ENCODE results near the gene STX3. TPM values are rescaled to one million over a fixed set of nuclear protein-coding genes. Genes with fewer than 3 reads are reported as not detected.

Gene STX3
- total RNA-seq (10 to 100 TPM; 10.3 to 11.2 TPM), polyA plus RNA-seq (1 to 10 TPM; 2.8 to 3.6 (median 3.0) TPM), total RNA-seq (5.9 to 47.7 (median 26.5) reads per million in 6 experiments)

DNA sequence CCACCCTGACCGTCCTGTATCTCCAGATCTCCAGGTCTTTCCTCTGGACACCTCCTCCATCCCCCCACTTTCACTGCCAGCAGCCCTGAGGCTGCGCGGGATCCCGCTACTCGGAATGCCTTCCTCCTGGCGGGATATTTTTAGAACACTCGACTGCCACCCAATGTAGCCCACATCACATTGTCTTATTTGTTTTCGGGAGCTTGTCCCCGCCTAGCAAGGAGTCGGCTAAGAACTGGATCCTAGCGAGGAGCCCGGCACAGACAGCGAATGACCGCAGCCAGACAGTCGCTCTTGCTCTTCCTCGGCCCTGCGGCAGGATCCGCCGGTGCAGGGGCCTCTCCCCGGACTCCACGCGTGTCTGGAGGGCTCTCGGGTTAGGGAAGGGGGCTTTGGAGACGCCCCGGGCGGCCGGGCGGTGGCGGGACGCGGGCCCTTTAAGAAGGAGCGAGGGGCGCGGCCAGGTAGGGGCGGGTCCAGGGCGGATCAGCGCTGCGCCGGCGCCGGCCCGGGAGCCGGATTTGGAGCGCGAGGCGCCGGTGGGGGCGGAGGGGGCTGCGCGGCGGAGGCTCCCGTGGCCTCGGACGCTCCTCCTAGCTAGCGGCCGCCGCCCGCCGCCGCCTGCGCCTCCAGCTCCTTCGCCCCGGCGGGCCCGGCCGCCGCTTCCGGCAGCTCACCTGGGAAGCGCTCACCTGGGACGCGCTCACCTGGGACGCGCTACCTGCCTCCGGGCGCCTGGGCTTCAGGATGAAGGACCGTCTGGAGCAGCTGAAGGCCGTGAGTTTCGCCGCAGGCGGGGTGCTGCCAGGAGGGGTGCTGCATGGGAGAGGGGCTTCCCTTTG is at the start of gene STX3:
TSS of gene STX3 (plus strand) at position 518 of the 842 bp plus-strand sequence. CDS start at position 748, 230 bp downstream.
- Mint-ChIP-seq H3K27me3 (peaks cover 3 to 9% (median 4%) of the 10 kb centered on the region in 5 donors), H3K4me1 (peaks cover 13 to 28% (median 24%) of the 10 kb centered on the region in 4 donors), H3K27ac (peak within 1 kb of the TSS; percentile 70 to 90 (median 86)), H3K9me3 (no peaks in the 10 kb centered on the region), H3K4me3 (peak within 1 kb of the TSS; percentile 86 to 100 (median 94)), H3K36me3 (no peaks in the 10 kb centered on the region)
- POLR2A ChIA-PET = interaction anchor here (0.7 to 3.0 kb wide), 7 partner anchors 12 to 86 kb away, joined by 3 to 13 read pairs (median 5); partner anchors contain the start of genes MRPL16 and PATL1
- peak; percentile 89 to 91 for ATAC-seq
- DNase-seq = peak; percentile 58 to 81 (median 69)

DNA sequence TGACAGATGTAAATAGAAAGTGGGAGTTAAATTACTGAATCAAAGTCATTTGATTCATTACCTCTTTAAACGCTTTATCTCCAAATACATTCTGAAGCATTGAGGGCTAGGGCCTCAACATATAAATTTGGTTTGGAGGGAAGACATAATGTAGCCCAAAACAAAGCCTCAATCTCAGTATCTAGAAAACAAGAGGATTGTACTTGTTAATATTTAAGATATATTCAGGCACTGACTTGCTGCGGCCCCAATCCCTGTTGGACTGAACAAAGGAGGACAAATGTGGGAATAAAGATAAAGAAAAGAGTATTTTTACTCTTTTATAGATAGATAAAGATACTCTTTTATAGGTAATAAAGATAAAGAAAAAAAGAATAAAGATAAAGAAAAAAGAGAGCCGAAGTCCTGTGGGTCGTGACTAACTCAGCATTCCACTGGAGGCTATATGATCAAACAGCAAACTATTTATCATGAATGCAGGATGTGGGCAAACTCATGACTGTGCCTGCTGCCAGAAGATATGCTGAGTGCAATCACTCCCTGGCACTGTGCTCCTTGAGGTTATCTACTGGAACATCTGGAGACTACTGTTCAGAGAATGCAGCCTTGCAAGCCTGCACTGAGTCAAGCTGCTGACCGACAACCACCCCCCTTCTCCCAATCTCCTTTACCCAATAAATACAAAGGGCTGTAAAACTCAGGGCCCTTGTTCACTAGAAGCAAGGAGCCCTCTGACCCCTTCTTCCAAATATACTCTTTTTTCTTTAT is 48.5 kb upstream of the STX3 start:
- ATAC-seq (no peak), DNase-seq (no peak)
- Mint-ChIP-seq H3K4me1 (no peaks in the 10 kb centered on the region), H3K36me3 (no peaks in the 10 kb centered on the region), H3K4me3 (no peak overlapping the region), H3K27ac (no peak overlapping the region), H3K27me3 (peaks cover 0 to 21% (median 15%) of the 10 kb centered on the region in 5 donors), H3K9me3 (peaks cover 0 to 2% (median 0%) of the 10 kb centered on the region in 9 donors)
- POLR2A ChIA-PET = no interaction called here

DNA sequence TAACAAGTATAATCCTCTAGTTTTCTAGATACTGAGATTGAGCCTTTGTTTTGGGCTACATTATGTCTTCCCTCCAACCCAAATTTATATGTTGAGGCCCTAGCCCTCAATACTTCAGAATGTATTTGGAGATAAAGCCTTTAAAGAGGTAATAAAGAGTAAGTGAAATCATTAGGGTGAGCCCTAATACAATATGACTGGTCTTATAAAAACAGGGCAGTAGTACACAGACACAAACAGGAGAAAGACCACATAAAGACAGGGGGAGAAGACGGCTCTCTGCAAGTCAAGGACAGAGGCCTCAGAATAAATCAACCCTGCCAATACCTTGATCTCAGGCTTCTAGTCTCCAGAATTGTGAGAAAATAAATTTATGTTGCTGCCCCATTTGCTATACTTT is 47.8 kb upstream of the STX3 start:
- ATAC-seq = no peak
- POLR2A ChIA-PET = no interaction called here
- no peaks in the 10 kb centered on the region for H3K36me3 Mint-ChIP-seq
- H3K27ac Mint-ChIP-seq = no peak overlapping the region
- peaks cover 0 to 18% (median 15%) of the 10 kb centered on the region in 5 donors for H3K27me3 Mint-ChIP-seq
- no peak for DNase-seq
- peaks cover 0 to 2% (median 0%) of the 10 kb centered on the region in 9 donors for H3K9me3 Mint-ChIP-seq
- H3K4me3 Mint-ChIP-seq = no peak overlapping the region
- H3K4me1 Mint-ChIP-seq = no peaks in the 10 kb centered on the region

DNA sequence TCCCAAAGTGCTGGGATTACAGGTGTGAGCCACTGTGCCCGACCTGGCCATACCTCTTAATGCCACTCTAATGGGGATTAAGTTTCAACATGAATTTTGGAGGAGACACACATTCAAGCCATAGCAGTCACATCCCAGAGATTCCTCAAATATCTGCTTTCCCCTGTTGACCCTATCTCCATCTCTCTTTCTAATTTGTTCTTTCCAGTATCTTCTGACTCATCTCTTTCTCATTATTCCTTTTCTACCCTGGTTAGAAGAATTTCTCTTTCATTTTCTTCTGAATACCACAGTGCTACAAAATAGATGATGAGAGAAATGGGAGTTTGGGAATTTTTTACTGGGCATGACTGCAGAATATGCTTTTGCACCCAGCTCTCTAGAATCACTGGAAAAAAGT is 46.6 kb upstream of the STX3 start:
- Mint-ChIP-seq H3K4me3 (no peak overlapping the region), H3K27ac (no peak overlapping the region), H3K36me3 (no peaks in the 10 kb centered on the region), H3K9me3 (peaks cover 0 to 2% (median 0%) of the 10 kb centered on the region in 9 donors), H3K4me1 (no peaks in the 10 kb centered on the region), H3K27me3 (peaks cover 9 to 26% (median 22%) of the 10 kb centered on the region in 5 donors)
- ATAC-seq (no peak), DNase-seq (no peak)
- POLR2A ChIA-PET = no interaction called here

DNA sequence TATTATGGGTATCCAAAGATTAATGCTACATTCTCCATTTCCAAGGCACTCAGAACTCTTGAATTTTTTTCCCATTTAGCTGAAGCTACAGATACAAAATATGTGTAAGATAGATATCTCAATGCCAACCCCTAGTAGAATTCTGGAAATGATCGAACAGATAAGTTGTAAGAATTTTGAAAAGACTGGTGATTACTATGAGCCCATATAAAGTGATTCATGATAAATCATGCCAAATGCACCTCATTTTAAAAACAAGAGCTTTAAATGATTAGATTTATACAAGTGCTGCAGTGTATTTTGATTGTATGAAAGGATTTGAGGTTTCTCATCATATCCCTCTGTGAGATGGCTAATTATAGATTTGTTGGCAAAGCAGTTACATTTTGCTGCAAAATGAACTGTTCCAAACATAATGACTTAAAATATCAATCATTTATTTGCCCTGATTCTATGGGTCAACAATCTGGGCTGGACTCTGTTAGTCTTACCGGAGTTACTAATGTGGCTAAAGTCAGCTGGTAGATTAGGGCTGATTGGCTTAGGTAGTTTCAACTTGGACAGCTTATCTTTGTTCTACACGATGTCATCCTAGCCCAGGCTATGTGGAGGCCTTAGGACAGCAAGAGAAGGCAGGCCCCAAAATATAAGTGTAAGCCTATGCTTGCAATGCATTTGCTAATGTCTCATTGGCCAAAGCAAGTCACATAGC is 44.9 kb upstream of the STX3 start:
- peaks cover 12 to 27% (median 19%) of the 10 kb centered on the region in 5 donors for H3K27me3 Mint-ChIP-seq
- H3K4me1 Mint-ChIP-seq = no peaks in the 10 kb centered on the region
- DNase-seq (no peak), ATAC-seq (no peak)
- no peak overlapping the region for H3K27ac Mint-ChIP-seq
- H3K9me3 Mint-ChIP-seq = no peaks in the 10 kb centered on the region
- H3K4me3 Mint-ChIP-seq = no peak overlapping the region
- H3K36me3 Mint-ChIP-seq = no peaks in the 10 kb centered on the region
- POLR2A ChIA-PET = no interaction called here

DNA sequence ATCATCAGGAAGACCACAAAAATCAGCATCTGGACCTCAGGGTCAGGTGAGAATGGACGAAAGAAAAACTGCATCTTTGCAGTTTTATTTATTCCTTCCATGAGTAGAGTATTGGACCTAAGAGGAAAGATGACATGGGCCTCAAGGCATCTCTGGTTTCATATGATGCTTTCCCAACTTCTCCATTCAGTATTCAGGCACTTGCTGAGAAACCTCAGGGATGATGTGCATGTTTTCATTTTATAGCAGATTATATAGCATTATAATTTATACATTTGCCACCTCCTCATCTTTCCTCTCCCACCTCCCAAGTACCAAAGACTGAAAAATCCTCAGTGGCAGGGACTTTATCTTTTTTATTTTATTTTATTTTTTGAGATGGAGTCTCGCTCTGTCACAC is 41.4 kb upstream of the STX3 start, which contains the start of gene OR10V1:
TSS of gene OR10V1 (minus strand) at position 101 of the 400 bp plus-strand sequence. CDS start at position 101, 0 bp downstream.
- no peak for DNase-seq

DNA sequence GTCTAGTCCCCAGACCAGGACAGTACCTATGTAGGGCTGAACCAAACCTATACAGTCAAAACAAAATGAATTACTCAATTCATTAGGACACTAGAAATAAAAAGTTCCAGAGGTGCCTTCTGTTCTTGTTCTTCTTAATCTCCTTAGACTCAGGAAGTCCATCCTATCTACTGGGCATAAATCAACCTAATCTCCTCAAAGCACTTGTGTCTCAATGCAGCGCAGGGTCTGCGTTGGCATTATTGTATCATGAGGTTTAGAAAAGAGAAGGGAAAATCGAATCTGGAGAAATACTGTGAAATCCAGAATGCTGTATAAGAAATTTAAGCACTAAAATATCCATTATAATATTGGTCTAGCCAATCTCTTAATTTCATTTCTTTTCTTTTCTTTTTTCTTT is 39.1 kb upstream of the STX3 start:
- DNase-seq (no peak), ATAC-seq (no peak)
- Mint-ChIP-seq H3K4me3 (no peak overlapping the region), H3K4me1 (no peaks in the 10 kb centered on the region), H3K27me3 (peaks cover 19 to 29% (median 20%) of the 10 kb centered on the region in 5 donors), H3K27ac (no peak overlapping the region), H3K36me3 (no peaks in the 10 kb centered on the region), H3K9me3 (no peaks in the 10 kb centered on the region)
- POLR2A ChIA-PET = no interaction called here

More for the DNA sequence above, 41.4 kb upstream of the STX3 start, which contains the start of gene OR10V1:
- no peaks in the 10 kb centered on the region for H3K36me3 Mint-ChIP-seq
- H3K4me1 Mint-ChIP-seq = no peaks in the 10 kb centered on the region
- no peak for ATAC-seq
- POLR2A ChIA-PET = no interaction called here
- H3K4me3 Mint-ChIP-seq = no peak within 1 kb of the TSS
- no peaks in the 10 kb centered on the region for H3K9me3 Mint-ChIP-seq
- H3K27me3 Mint-ChIP-seq = peaks cover 17 to 28% (median 20%) of the 10 kb centered on the region in 5 donors
- peak within 1 kb of the TSS in 1 of 10 donors; percentile 13 for H3K27ac Mint-ChIP-seq

DNA sequence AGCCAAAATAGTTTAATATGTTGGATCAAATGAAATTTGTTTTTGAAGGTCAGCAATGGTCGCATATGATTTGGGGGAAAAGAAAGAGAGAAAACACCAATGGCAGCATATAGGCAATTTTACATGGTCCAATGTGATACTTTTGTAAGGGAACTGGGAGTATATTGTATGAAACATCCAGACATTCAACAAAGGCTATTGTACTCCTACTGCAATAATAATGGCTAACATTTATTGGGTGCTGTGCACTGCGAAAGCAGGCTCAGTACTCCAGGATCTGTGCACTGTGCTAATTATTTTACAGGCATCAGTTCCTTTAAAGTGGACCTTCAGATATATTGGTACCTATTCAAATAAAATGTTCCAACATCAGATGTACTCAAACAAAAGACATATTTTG is 35.6 kb upstream of the STX3 start:
- Mint-ChIP-seq H3K27ac (no peak overlapping the region), H3K9me3 (no peaks in the 10 kb centered on the region), H3K4me1 (no peaks in the 10 kb centered on the region), H3K27me3 (peaks cover 20 to 32% (median 22%) of the 10 kb centered on the region in 5 donors), H3K36me3 (no peaks in the 10 kb centered on the region), H3K4me3 (no peak overlapping the region)
- DNase-seq = no peak
- no peak for ATAC-seq
- POLR2A ChIA-PET = no interaction called here

DNA sequence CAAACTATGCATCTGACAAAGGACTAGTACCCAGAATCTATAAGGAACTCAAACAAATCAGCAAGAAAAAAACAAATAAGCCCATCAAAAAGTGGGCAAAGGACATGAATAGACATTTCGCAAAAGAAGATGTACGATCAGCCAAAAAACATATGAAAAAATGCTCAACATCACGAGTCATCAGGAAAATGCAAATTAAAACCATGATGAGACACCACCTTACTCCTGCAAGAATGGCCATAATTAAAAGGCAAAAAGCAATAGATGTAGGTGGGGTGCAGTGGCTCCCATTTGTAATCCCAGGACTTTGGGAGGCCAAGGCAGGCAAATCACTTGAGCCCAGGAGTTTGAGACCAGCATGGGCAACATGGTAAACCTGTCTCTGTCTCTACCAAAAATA is 31.1 kb upstream of the STX3 start:
- ATAC-seq (no peak), DNase-seq (no peak)
- no peaks in the 10 kb centered on the region for H3K9me3 Mint-ChIP-seq
- peaks cover 9 to 22% (median 13%) of the 10 kb centered on the region in 5 donors for H3K27me3 Mint-ChIP-seq
- H3K27ac Mint-ChIP-seq = no peak overlapping the region
- no peak overlapping the region for H3K4me3 Mint-ChIP-seq
- POLR2A ChIA-PET = no interaction called here
- H3K4me1 Mint-ChIP-seq = peaks cover 0 to 5% (median 0%) of the 10 kb centered on the region in 4 donors
- no peaks in the 10 kb centered on the region for H3K36me3 Mint-ChIP-seq

DNA sequence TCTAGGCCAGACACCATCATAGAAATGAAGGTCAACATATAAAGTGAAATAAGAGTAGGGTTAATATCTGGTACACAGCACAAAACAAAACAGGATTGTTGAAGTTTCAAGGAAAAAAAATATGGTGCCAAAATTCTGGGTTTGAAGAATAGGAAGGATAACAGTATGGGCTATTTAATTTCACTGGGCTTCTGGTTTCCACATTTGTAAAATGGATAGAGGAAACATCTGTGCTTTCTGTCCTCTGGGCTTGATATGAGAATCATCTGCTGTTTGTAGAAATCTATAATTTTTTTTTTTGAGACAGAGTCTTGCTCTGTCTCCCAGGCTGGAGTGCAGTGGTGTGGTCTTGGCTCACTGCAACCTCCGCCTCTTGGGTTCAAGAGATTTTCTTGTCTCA is 27.8 kb upstream of the STX3 start:
- POLR2A ChIA-PET = no interaction called here
- Mint-ChIP-seq H3K27ac (peak overlapping the region in 1 of 10 donors; percentile 51), H3K27me3 (peaks cover 0 to 15% (median 6%) of the 10 kb centered on the region in 5 donors), H3K9me3 (no peaks in the 10 kb centered on the region), H3K4me3 (no peak overlapping the region), H3K36me3 (no peaks in the 10 kb centered on the region), H3K4me1 (peaks cover 0 to 8% (median 0%) of the 10 kb centered on the region in 4 donors)
- no peak for ATAC-seq
- no peak for DNase-seq

DNA sequence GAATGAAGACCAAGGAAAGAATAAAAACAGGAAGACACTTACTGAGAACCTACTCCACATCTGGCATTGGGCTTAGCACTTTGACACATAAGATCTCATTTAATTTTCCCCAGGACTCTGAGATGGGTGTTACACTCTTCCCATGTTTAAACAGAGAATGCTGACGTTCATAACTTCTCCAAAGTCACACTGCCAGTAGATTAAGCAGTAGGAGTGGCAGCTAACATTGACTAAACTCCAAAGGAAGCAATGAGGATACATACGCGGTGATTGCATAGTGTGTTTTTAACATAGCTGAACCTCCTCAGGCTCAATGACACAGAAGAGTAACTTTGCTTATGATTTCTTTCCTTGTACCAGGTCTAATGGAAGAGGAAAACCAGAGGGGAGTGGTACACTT is 27.0 kb upstream of the STX3 start:
- no peaks in the 10 kb centered on the region for H3K9me3 Mint-ChIP-seq
- DNase-seq = no peak
- peaks cover 0 to 8% (median 0%) of the 10 kb centered on the region in 4 donors for H3K4me1 Mint-ChIP-seq
- no peak for ATAC-seq
- no peak overlapping the region for H3K27ac Mint-ChIP-seq
- POLR2A ChIA-PET = no interaction called here
- no peak overlapping the region for H3K4me3 Mint-ChIP-seq
- no peaks in the 10 kb centered on the region for H3K36me3 Mint-ChIP-seq
- H3K27me3 Mint-ChIP-seq = peaks cover 0 to 10% (median 5%) of the 10 kb centered on the region in 5 donors

DNA sequence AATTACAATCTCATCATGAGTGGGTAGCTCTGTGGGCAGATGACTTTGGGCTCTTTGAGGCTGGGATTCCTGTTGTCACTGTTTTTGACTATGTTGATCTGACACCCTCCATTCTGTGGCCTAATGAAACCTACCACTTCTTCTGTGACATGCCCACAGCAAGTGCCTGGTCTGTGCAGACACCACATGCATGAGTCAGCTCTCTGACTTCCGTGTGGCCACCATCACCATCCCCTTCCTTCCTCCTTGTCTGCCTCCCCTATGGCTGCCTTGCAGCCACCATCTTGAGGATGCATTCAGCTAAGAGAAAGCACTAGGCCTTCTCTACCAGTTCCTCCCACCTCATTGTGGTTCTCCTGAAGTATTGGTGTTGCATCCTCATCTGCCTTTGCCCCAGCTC is 26.3 kb upstream of the STX3 start:
- H3K27me3 Mint-ChIP-seq = peaks cover 0 to 5% (median 4%) of the 10 kb centered on the region in 5 donors
- no peaks in the 10 kb centered on the region for H3K9me3 Mint-ChIP-seq
- H3K36me3 Mint-ChIP-seq = no peaks in the 10 kb centered on the region
- H3K27ac Mint-ChIP-seq = peak overlapping the region in 1 of 10 donors; percentile 37
- ATAC-seq (no peak), DNase-seq (no peak)
- POLR2A ChIA-PET = no interaction called here
- H3K4me1 Mint-ChIP-seq = peaks cover 0 to 8% (median 0%) of the 10 kb centered on the region in 4 donors
- H3K4me3 Mint-ChIP-seq = no peak overlapping the region

Measured in naive thymus-derived CD8-positive, alpha-beta T cell (primary cell).